Trophoblast cell (in vitro differentiated cells and primary cell): Measurements from ENCODE around the gene EGFR.

Experiments
- DNase-seq, 2 donors: peaks; one replicate each; pipeline ENCODE4 v3.0.0-alpha.2; 2016
- H2AFZ ChIP-seq: 2 replicates; pipeline ENCODE4 v1.6.1; 2013; ENCODE audit warnings: low read length, moderate library complexity, mild to moderate bottlenecking; ENCODE audit not compliant: insufficient read depth, poor library complexity
- H2AK5ac ChIP-seq: 2 replicates; pipeline ENCODE4 v1.6.1; 2013; ENCODE audit warnings: mild to moderate bottlenecking, low read length
- H2BK120ac ChIP-seq: 2 replicates; pipeline ENCODE4 v1.6.1; 2013; ENCODE audit warnings: low read length, mild to moderate bottlenecking, moderate library complexity; ENCODE audit not compliant: insufficient read depth, poor library complexity
- H2BK12ac ChIP-seq: 2 replicates; pipeline ENCODE4 v1.6.1; 2013; ENCODE audit warnings: mild to moderate bottlenecking, low read length, moderate library complexity
- H2BK5ac ChIP-seq: 2 replicates; pipeline ENCODE4 v1.6.1; 2013; ENCODE audit warnings: low read length, low read depth, moderate library complexity, mild to moderate bottlenecking; ENCODE audit not compliant: poor library complexity
- H3K14ac ChIP-seq: 2 replicates; pipeline ENCODE4 v1.6.1; 2013; ENCODE audit warnings: mild to moderate bottlenecking, low read length
- H3K18ac ChIP-seq: 2 replicates; pipeline ENCODE4 v1.6.1; 2013; ENCODE audit warnings: mild to moderate bottlenecking, low read length
- H3K23ac ChIP-seq: 2 replicates; pipeline ENCODE4 v1.6.1; 2013; ENCODE audit warnings: low read length
- H3K27ac ChIP-seq: 2 replicates; pipeline ENCODE4 v1.5.1; 2013; ENCODE audit warnings: low read depth, mild to moderate bottlenecking, inconsistent platforms, low read length, moderate library complexity
- H3K27me3 ChIP-seq: 2 replicates; pipeline ENCODE4 v1.6.1; 2013; ENCODE audit warnings: inconsistent platforms, mild to moderate bottlenecking, low read length, moderate library complexity; ENCODE audit not compliant: insufficient read depth
- H3K36me3 ChIP-seq, 2 experiments: 1 replicate in 1 of 2; 2 replicates in 1 of 2; pipeline ENCODE4 v1.6.1; 2013; ENCODE audit warnings: low read length in 2 of 2, mild to moderate bottlenecking in 2 of 2, moderate library complexity in 1 of 2; ENCODE audit not compliant: insufficient read depth in 2 of 2, control insufficient read depth in 1 of 2
- H3K4ac ChIP-seq: 2 replicates; pipeline ENCODE4 v1.6.1; 2013; ENCODE audit warnings: low read depth, mild to moderate bottlenecking, low read length, moderate library complexity
- H3K4me1 ChIP-seq, 2 experiments: 1 replicate in 1 of 2; 2 replicates in 1 of 2; pipeline ENCODE4 v1.6.1; 2013; ENCODE audit warnings: low read length in 2 of 2, mild to moderate bottlenecking in 2 of 2, moderate library complexity in 1 of 2; ENCODE audit not compliant: insufficient read depth in 2 of 2, control insufficient read depth in 1 of 2
- H3K4me2 ChIP-seq: 2 replicates; pipeline ENCODE4 v1.6.1; 2013; ENCODE audit warnings: inconsistent platforms, mild to moderate bottlenecking, low read length, moderate library complexity
- H3K4me3 ChIP-seq: 2 replicates; pipeline ENCODE4 v1.5.1; 2013; ENCODE audit warnings: mild to moderate bottlenecking, low read depth, low read length, inconsistent platforms
- H3K79me1 ChIP-seq: one replicate; pipeline ENCODE4 v1.6.1; 2013; ENCODE audit warnings: low read length
- H3K79me2 ChIP-seq: 2 replicates; pipeline ENCODE4 v1.6.1; 2013; ENCODE audit warnings: low read length, mild to moderate bottlenecking; ENCODE audit not compliant: control insufficient read depth, insufficient read depth, poor library complexity
- H3K9ac ChIP-seq: 2 replicates; pipeline ENCODE4 v1.6.1; 2013; ENCODE audit warnings: mild to moderate bottlenecking, low read length
- H3K9me3 ChIP-seq: 2 replicates; pipeline ENCODE4 v1.6.1; 2013; ENCODE audit warnings: low read depth, mild to moderate bottlenecking, control low read depth, inconsistent platforms, low read length; ENCODE audit not compliant: insufficient read depth
- H4K12ac ChIP-seq: 2 replicates; pipeline ENCODE4 v1.6.1; 2013; ENCODE audit warnings: low read depth, mild to moderate bottlenecking, low read length, moderate library complexity
- H4K8ac ChIP-seq: 2 replicates; pipeline ENCODE4 v1.6.1; 2013; ENCODE audit warnings: low read depth, mild to moderate bottlenecking, low read length, moderate library complexity
- H4K91ac ChIP-seq: one replicate; pipeline ENCODE4 v1.6.1; 2013; ENCODE audit warnings: low read depth, mild to moderate bottlenecking, low read length, moderate library complexity
- WGBS: extraction: QIAGEN DNeasy Blood & Tissue Kit; methylation state at CpG from one replicate; pipeline ENCODE4 v1.1.7; 2013; ENCODE audit warnings: missing lambda C conversion rate; ENCODE audit not compliant: insufficient read length, insufficient coverage; ENCODE audit errors: extremely low coverage; 5-methylcytosine and 5-hydroxymethylcytosine counted together

Gene EGFR

DNA sequence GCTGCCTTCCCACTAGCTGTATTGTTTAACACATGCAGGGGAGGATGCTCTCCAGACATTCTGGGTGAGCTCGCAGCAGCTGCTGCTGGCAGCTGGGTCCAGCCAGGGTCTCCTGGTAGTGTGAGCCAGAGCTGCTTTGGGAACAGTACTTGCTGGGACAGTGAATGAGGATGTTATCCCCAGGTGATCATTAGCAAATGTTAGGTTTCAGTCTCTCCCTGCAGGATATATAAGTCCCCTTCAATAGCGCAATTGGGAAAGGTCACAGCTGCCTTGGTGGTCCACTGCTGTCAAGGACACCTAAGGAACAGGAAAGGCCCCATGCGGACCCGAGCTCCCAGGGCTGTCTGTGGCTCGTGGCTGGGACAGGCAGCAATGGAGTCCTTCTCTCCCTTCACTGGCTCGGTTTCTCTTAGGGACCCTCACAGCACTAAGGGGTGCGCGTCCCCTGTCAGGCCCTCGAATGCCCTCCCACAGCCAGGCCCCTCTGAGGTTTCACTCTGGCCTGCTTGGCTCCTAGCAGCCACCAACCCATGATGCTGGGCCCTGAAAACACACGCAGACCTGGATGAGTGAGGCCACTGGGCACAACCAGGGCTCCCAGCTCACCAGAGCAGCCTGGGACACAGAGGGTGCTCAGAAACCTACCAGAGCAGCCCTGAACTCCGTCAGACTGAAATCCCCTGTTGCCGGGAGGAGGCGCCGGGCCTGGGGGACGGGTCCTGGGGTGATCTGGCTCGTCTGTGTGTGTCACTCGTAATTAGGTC lies 173.3 kb downstream of the EGFR start:
- Histone ChIP-seq H3K9me3 (peaks cover 2% of the 10 kb centered on the region), H2AFZ (no peak overlapping the region), H2BK5ac (no peak overlapping the region), H3K36me3 (peaks cover 15 to 19% of the 10 kb centered on the region in 2 experiments), H3K9ac (no peak overlapping the region), H3K79me1 (no peaks in the 10 kb centered on the region), H4K8ac (no peak overlapping the region), H4K91ac (no peak overlapping the region), H2BK12ac (no peak overlapping the region), H3K14ac (no peak overlapping the region), H3K4me3 (no peak overlapping the region), H3K27me3 (no peaks in the 10 kb centered on the region), H3K4ac (no peak overlapping the region), H2AK5ac (no peak overlapping the region), H3K4me1 (no peaks in the 10 kb centered on the region), H4K12ac (no peak overlapping the region), H3K79me2 (no peaks in the 10 kb centered on the region), H3K27ac (no peak overlapping the region), H3K4me2 (no peak overlapping the region), H3K18ac (no peak overlapping the region), H2BK120ac (no peak overlapping the region), H3K23ac (no peak overlapping the region)
- WGBS = no CpG with 5 or more reads among the region's 17 CpGs
- no peak for DNase-seq

DNA sequence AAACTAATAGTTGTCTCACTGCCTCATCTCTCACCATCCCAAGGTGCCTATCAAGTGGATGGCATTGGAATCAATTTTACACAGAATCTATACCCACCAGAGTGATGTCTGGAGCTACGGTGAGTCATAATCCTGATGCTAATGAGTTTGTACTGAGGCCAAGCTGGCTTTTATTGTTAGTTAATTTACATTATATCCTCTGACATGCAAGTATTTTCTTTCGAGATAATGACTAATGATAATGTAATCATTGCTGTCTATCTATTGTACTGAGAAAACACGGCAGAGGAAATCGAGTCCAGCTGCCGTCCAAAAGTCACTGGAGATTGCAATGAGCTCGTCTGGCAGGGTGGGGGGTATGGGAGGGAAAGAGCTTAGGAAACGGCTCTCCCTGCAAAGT lies 173.9 kb downstream of the EGFR start:
- no peaks in the 10 kb centered on the region for H3K79me1 ChIP-seq
- WGBS = no CpG with 5 or more reads among the region's 7 CpGs

DNA sequence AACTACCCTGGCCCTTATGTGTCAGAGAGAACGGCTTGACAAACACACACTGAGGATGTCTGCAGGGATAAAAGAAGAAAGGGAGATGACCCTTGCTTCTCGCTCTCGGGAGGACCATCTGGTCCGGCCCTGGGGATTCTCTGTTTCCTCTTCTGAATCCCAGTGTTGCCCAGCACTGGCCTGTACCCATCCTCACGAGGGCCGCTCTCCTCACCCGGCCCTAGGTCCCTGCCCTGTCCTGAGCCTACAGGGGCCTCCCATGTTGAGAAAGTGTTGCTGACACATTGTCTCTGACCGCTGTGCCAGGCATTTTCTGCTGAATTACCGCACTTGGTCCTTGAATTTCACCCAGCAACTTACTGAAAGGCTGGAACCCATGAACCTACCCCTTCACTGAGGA lies 174.4 kb downstream of the EGFR start:
- Histone ChIP-seq H3K4ac (no peak overlapping the region), H3K27me3 (no peaks in the 10 kb centered on the region), H3K4me1 (no peaks in the 10 kb centered on the region), H3K14ac (no peak overlapping the region), H3K9me3 (peaks cover 2% of the 10 kb centered on the region), H3K23ac (no peak overlapping the region), H3K4me3 (no peak overlapping the region), H3K79me1 (no peaks in the 10 kb centered on the region), H2BK5ac (no peak overlapping the region), H3K4me2 (no peak overlapping the region), H3K27ac (no peak overlapping the region), H2BK120ac (no peak overlapping the region), H4K12ac (no peak overlapping the region), H3K18ac (no peak overlapping the region), H4K8ac (no peak overlapping the region), H2AFZ (no peak overlapping the region), H3K79me2 (no peaks in the 10 kb centered on the region), H2BK12ac (no peak overlapping the region), H4K91ac (no peak overlapping the region), H3K36me3 (peaks cover 12 to 19% of the 10 kb centered on the region in 2 experiments), H3K9ac (no peak overlapping the region), H2AK5ac (no peak overlapping the region)
- DNase-seq = no peak
- no CpG with 5 or more reads among the region's 9 CpGs for WGBS

More for the DNA sequence above, 173.9 kb downstream of the EGFR start:
- Histone ChIP-seq H3K9me3 (peaks cover 2% of the 10 kb centered on the region), H2BK120ac (no peak overlapping the region), H3K4ac (no peak overlapping the region), H4K91ac (no peak overlapping the region), H3K4me1 (no peaks in the 10 kb centered on the region), H3K79me2 (no peaks in the 10 kb centered on the region), H3K18ac (no peak overlapping the region), H3K14ac (no peak overlapping the region), H3K23ac (no peak overlapping the region), H2AFZ (no peak overlapping the region), H2BK5ac (no peak overlapping the region), H3K36me3 (peaks cover 12 to 19% of the 10 kb centered on the region in 2 experiments), H3K9ac (no peak overlapping the region), H3K4me2 (no peak overlapping the region), H3K27ac (no peak overlapping the region), H4K8ac (no peak overlapping the region), H4K12ac (no peak overlapping the region), H3K4me3 (no peak overlapping the region), H3K27me3 (no peaks in the 10 kb centered on the region), H2AK5ac (no peak overlapping the region), H2BK12ac (no peak overlapping the region)
- no peak for DNase-seq

DNA sequence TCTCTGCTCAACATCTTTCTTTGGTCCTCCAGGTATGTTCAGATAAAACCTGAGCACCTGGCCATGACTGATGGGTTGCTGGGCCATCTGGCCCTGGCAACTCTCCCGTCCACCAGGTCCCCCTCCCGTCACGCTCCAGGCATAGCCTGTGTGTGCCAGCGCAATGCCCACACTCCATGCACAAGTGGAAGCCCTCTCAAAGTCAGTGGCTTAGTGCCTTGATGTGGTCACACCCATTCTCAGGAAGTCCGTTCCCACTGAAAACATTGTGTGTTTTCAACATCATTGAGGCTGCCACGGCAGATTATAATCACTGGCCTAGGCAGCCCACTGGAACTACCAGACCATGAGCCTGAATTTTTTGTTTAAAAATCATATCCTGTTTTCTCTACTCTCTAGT lies 175.7 kb downstream of the EGFR start:
- Histone ChIP-seq H3K27ac (no peak overlapping the region), H3K18ac (no peak overlapping the region), H4K8ac (no peak overlapping the region), H2BK5ac (no peak overlapping the region), H3K4me3 (no peak overlapping the region), H3K9me3 (peaks cover 2% of the 10 kb centered on the region), H2BK120ac (no peak overlapping the region), H3K36me3 (peaks cover 15 to 24% of the 10 kb centered on the region in 2 experiments), H3K27me3 (no peaks in the 10 kb centered on the region), H2AFZ (no peak overlapping the region), H3K14ac (no peak overlapping the region), H4K91ac (no peak overlapping the region), H3K4ac (no peak overlapping the region), H3K23ac (no peak overlapping the region), H3K79me2 (no peaks in the 10 kb centered on the region), H3K4me2 (no peak overlapping the region), H4K12ac (no peak overlapping the region), H3K4me1 (no peaks in the 10 kb centered on the region), H2BK12ac (no peak overlapping the region), H2AK5ac (no peak overlapping the region), H3K9ac (no peak overlapping the region), H3K79me1 (no peaks in the 10 kb centered on the region)
- no peak for DNase-seq
- whole genome bisulfite sequencing = no CpG with 5 or more reads among the region's 6 CpGs
